HG03139 (cell line): ENCODE measurements around the gene ELF4.

Experiments used
- ATAC-seq: cut with Tn5 transposase; IDR thresholded peaks from one replicate; pipeline ENCODE4 v1.9.1; 2021; ENCODE audit not compliant: unreplicated experiment

The ELF4 gene

GRCh38 chrX:130085551-130086446 is 24.5 kb downstream of the ELF4 start:
- ATAC-seq: no peak

DNA sequence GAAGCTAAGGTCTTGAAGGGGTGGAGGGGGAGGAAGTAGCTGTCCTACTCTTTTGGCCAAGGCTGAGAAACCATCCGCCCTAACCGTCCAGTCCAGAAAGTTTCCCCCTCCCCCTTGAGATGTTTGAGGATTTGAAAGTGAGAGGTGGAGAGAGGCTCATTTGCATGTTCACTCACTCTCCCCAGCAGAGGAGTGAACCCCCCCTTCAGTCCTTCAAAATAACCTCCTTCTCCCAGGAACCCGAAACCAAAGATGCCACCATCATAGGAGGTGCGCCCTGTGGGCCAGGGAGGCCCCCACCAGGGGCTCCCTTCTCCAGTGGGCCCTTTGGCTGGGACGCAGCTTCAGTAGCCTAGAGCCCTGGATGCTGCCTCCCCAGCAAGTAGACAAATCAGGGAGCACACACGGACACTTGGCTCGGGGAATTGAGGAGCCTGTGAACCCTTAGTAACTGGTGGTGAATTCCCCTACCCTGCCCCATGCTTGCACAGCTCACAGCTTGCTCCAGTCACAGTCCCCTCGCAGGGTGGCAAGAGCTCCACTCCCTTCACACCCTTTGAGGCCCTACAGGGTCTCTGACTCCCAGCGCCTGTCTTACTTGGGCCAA is 25.6 kb downstream of the ELF4 start:
- peak; percentile 30 for ATAC-seq

GRCh38 chrX:130083656-130084382 is 26.5 kb downstream of the ELF4 start:
- no peak for ATAC-seq

GRCh38 chrX:130083107-130083490 is 27.2 kb downstream of the ELF4 start:
- no peak for ATAC-seq

DNA sequence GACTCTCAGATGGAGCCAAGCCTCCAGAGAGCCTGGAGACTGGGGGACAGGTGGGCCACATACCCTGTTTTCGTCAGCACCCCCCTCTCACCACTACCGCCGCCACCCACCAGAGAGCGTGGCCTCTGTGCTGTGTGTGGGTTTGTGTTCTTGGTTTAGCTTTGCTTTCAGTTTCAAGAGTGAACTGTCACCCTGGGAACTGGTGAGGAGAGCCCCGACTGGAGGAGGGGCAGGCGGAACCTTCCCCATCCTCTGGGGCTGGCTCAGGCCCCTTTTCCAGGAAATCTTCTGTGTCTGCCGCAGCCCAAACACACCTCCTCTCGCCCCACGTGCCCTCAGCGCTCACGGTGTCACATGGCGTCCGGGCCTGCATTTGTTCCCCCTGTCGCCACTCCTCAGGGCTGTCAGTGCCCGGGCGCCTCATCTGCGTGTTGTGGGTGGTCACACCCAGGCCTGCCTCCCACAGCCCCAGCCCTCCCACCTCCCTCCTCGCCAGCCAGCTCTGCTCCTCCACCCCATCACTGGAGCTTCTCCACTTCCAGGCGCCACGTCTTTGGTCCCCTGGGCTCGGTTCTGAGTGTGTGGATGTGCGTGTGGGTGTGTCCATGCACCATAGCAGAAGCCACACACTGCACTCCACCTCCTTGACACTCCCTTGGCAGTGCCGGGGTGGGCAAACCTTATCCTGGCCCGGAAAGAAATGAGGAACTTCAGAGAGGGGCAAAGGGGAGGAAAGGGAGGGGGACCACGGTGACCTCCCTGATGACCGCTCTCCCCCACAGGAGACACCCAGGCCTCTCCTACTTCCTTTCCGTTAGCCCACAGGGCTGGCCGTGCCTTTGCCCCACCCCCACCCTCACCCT is 27.8 kb downstream of the ELF4 start:
- no peak for ATAC-seq

DNA sequence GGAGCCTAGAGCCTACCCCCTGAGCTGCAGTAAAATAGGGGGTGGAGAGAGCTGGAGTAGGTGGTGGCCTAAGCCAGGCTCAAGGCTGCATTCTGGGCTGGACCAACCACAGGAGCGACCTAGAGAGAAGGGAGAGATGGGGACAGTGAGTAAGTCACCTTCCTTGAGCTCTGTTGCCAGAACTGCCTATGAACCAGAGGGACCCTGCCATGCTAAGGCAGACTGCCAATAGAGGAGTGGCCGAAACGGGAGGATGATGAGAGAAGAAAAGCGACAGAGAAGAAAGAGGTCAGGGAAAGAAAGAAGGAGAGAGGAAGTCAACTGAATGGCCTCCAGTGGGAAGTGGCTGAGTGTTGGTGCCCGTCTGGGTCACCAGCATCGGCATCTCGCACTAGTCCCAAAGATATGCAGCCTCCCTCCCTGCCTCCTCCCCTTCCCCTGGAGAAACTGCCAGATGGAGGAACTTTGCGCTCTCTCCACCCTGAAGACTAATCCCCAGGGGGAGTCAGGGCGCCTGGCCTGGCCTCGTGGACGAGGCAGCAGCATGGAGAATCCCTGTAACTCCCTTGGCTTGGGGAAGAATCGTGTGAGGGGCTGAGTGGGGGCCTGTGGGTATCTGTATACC is 28.8 kb downstream of the ELF4 start:
- no peak for ATAC-seq

GRCh38 chrX:130080791-130081367 is 29.4 kb downstream of the ELF4 start:
- no peak for ATAC-seq

DNA sequence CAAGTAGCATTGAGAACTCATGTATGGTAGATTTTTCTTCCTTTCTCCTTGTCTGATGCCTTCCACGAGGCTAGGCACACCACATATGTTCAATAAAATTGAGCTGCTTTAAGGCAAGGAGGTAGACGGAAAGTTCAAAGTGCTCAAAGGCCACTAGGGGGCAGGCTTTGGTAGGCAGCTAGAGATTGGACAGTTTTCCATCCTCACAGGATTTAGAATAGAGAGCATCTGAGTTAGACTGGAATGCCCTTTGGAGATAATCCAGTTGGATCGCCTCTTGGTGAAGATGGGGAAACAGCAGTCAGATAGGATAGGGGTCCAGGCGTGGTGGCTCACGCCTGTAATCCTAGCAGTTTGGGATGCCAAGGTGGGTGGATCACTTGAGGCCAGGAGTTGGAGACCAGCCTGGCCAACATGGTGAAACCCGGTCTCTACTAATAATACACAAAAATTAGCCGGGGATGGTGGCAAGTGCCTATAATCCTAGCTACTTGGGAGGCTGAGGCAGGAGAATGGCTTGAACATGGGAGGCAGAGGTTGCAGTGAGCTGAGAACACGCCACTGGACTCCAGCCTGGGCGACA is 30.4 kb downstream of the ELF4 start:
- no peak for ATAC-seq

DNA sequence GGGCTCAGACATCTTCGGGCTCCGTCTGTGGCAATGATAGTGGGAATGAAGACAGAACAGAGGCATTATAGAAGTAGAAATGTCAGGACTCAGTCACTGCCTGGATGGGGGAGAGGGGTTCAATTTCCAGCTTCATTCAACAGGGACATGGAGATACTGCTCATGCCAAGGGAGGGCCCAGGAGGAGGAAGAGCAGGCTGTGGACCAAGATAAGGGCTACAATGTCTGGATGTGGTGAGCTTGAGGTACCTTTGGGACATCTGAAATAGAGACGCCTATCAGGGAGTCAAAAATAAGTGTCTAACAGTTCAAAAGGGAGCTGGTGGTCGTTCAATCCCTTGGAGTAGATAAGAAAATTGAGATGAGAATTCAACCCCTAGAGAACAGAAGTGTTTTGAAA is 34.5 kb downstream of the ELF4 start:
- ATAC-seq: no peak

- ATAC-seq: no peak
Measured at GRCh38 chrX:130072345-130072740, 38.0 kb downstream of the ELF4 start.

- no peak for ATAC-seq
Measured at GRCh38 chrX:130071611-130072344, 38.5 kb downstream of the ELF4 start.

- no peak for ATAC-seq
Measured at GRCh38 chrX:130066975-130067615, 43.2 kb downstream of the ELF4 start.

DNA sequence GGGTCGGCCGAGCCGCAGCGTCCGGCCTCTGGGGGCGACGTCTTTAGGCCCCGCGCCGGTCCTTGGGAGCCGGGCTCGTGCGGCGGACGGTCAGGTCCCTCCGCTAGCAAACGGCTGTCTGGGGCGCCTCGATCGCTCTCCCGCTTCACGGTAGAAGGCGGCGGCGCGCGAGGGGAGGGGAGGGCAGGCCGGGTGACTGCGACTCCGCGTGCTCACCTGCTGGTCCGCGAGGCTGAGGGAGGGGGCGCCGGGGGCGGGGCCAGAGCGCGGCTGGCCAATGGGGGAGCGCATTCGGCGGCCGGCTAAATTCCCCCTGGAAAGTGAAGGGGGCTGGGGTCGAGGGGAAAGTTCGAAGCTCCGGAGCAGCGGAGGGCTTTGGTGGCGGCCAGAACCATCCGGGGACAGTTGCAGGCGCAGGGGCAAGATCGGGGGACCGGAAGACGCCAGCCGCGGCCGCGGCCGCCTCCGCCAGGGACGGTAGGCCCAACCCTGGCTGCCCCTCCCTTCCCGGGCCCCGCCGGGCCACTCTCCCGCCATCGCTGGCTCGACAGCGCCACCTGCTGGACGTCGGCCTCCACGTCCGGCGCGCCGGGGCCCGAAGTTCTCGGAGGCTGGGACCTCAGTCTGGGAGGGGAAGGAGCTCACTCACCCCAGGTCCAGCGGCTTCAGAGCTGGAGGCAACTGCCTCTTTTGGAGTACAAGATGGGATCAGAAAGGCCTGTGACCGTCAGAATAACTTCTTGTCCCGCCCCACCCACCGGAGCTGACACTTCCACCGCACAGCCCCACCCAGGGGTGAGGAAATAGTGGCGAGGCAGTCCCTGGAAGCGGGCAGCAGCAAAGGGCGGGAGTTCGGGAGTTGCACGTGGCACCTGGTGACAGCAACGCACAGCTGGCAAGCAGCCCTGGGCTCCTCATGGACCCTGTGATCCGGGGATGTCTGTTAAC is 49.9 kb downstream of the ELF4 start:
- peak; percentile 86 for ATAC-seq

GRCh38 chrX:130058652-130059051 is 51.6 kb downstream of the ELF4 start:
- no peak for ATAC-seq

GRCh38 chrX:130057209-130057608 is 53.1 kb downstream of the ELF4 start:
- ATAC-seq: no peak

DNA sequence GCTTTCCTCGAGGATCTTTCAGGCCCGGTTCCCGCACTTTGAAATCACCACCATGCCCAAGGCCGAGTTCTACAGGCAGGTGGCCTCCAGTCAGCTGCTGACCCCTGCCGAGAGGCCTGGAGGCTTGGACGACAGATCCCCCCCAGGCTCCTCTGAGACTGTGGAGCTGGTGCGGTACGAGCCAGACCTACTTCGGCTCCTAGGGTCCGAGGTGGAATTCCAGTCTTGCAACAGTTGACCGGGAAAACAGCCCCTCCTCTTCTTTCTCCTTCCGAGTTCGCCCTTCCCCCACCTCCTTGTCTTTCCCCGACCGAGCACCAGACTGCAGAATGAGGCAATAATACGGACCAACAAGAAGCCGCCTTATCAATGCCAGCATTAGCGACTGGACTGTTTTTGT is 54.4 kb downstream of the ELF4 start:
- ATAC-seq: no peak

- no peak for ATAC-seq
Measured at GRCh38 chrX:130055103-130055502, 55.2 kb downstream of the ELF4 start.
